Fibroblast of skin of right biceps (primary cell): ENCODE results near the gene FAM131B.

Source experiments
- DNase-seq: peaks from one replicate; pipeline ENCODE4 v3.0.0-alpha.2; 2013

Gene FAM131B

GRCh38 chr7:143356414-143357050 lies 6.0 kb downstream of the FAM131B start:
- DNase-seq = no peak

- no peak for DNase-seq
These were observed 6.8 kb downstream of the FAM131B start for GRCh38 chr7:143355450-143356385.

- DNase-seq = no peak
These were observed 7.5 kb downstream of the FAM131B start for GRCh38 chr7:143354965-143355364.

GRCh38 chr7:143354376-143354775 lies 8.1 kb downstream of the FAM131B start:
- no peak for DNase-seq

GRCh38 chr7:143352531-143353002 lies 9.9 kb downstream of the FAM131B start:
- DNase-seq = no peak

GRCh38 chr7:143351574-143351973 lies 10.9 kb downstream of the FAM131B start:
- no peak for DNase-seq

GRCh38 chr7:143351060-143351459 lies 11.5 kb downstream of the FAM131B start:
- DNase-seq = peak; percentile 10

GRCh38 chr7:143347950-143348349 lies 14.6 kb downstream of the FAM131B start:
- DNase-seq = no peak

- no peak for DNase-seq
These were observed 16.5 kb downstream of the FAM131B start for GRCh38 chr7:143346018-143346417.

GRCh38 chr7:143345428-143345900 lies 17.0 kb downstream of the FAM131B start:
- DNase-seq = peak; percentile 46

GRCh38 chr7:143343596-143343995 lies 18.9 kb downstream of the FAM131B start:
- no peak for DNase-seq

GRCh38 chr7:143341842-143342241 lies 20.7 kb downstream of the FAM131B start:
- no peak for DNase-seq

- DNase-seq = no peak
These were observed 25.3 kb downstream of the FAM131B start for GRCh38 chr7:143337216-143337615.

GRCh38 chr7:143334244-143334643 lies 28.3 kb downstream of the FAM131B start:
- no peak for DNase-seq

GRCh38 chr7:143331179-143331801 lies 31.2 kb downstream of the FAM131B start:
- DNase-seq = peak; percentile 78

- DNase-seq = no peak
These were observed 32.9 kb downstream of the FAM131B start for GRCh38 chr7:143329471-143330170.

GRCh38 chr7:143327903-143328302 lies 34.6 kb downstream of the FAM131B start:
- DNase-seq = no peak

- no peak for DNase-seq
These were observed 37.3 kb downstream of the FAM131B start for GRCh38 chr7:143325240-143325639.

- no peak for DNase-seq
These were observed 38.9 kb downstream of the FAM131B start for GRCh38 chr7:143323653-143324052.

GRCh38 chr7:143322760-143323633 lies 39.5 kb downstream of the FAM131B start:
- no peak for DNase-seq

- no peak for DNase-seq
These were observed 40.8 kb downstream of the FAM131B start for GRCh38 chr7:143321734-143322133.

- DNase-seq = no peak
These were observed 41.3 kb downstream of the FAM131B start for GRCh38 chr7:143321242-143321641.
